K562 (cell line): Measurements from ENCODE around the gene BCAS3. TPM values are rescaled to one million over a fixed set of nuclear protein-coding genes. Genes with fewer than 3 reads are reported as not detected.

ENCODE experiments used
- ATAC-seq: fragments of 200-7000 bp; cut with Tn5 transposase; 3 replicates; pipeline ENCODE4 v1.9.1; 2020; ENCODE audit warnings: moderate library complexity
- BruUV-seq: library from RNA; stranded (reverse); fragments of 400-500 nt; replicated peaks from 2 replicates; lab custom pipeline; 2021; lab: Mats Ljungman, UMichigan
- CTCF ChIA-PET: fragments of 300-600 bp; formaldehyde crosslinking; extraction: SDS; loops from one replicate; lab custom pipeline; 2021; ENCODE audit warnings: low intra/inter-chr PET ratio; lab: Yijun Ruan, JAX
- POLR2A ChIA-PET: fragments of 300-600, 350-650 bp; sonication (Branson Sonifier 250); formaldehyde crosslinking; extraction: SDS; loops from one replicate; lab custom pipeline; 2021; ENCODE audit warnings: antibody characterized with exemption, inconsistent platforms; lab: Yijun Ruan, JAX
- DNase-seq, 4 experiments: peaks; one replicate each; pipeline versions ENCODE4 v3.0.0 to v3.0.0-alpha.2; 2011 to 2018; ENCODE audit warnings: low spot score in 3 of 4, mixed read lengths in 3 of 4; ENCODE audit errors: extremely low read depth in 1 of 4
- FAIRE-seq: peaks from 2 replicates; lab custom pipeline; 2011; peaks lifted over from hg19 to GRCh38; lab: Jason Lieb, UNC
- H2AFZ ChIP-seq: 2 replicates; pipeline ENCODE4 v1.6.0; 2011; ENCODE audit warnings: low read depth, low read length, control low read depth, inconsistent platforms
- H3K27ac ChIP-seq: fragments of 200-600 bp; 3 replicates; pipeline ENCODE4 v1.8.0; 2011; ENCODE audit warnings: low read depth, mild to moderate bottlenecking, control low read depth, inconsistent platforms, low read length, moderate library complexity, mixed read lengths; ENCODE audit errors: extremely low read depth
- H3K27me3 ChIP-seq, 2 experiments: fragments of 300-600 bp in 1 of 2; 2 replicates in 1 of 2; 3 replicates in 1 of 2; pipeline versions ENCODE4 v1.6.0 to v1.8.0; 2011; ENCODE audit warnings: inconsistent platforms in 2 of 2, low read length in 2 of 2, mild to moderate bottlenecking in 1 of 2, mixed read lengths in 1 of 2, moderate library complexity in 1 of 2; ENCODE audit not compliant: control insufficient read depth in 2 of 2, insufficient read depth in 2 of 2
- H3K36me3 ChIP-seq: fragments of 300-600 bp; 3 replicates; pipeline ENCODE4 v1.8.0; 2011; ENCODE audit warnings: mild to moderate bottlenecking, low read length, inconsistent platforms; ENCODE audit not compliant: control insufficient read depth, insufficient read depth
- H3K4me1 ChIP-seq, 2 experiments: fragments of 200-600 bp in 1 of 2; replicated peaks in 1 of 2; 2 replicates in 1 of 2; 3 replicates in 1 of 2; pipeline versions ENCODE4 v1.5.1 to v1.8.0; 2011; ENCODE audit warnings: inconsistent platforms in 2 of 2, low read length in 2 of 2, mild to moderate bottlenecking in 1 of 2, mixed read lengths in 1 of 2, moderate library complexity in 1 of 2; ENCODE audit not compliant: control insufficient read depth in 2 of 2, insufficient read depth in 2 of 2
- H3K4me2 ChIP-seq: 2 replicates; pipeline ENCODE4 v1.6.1; 2011; ENCODE audit warnings: low read length, control low read depth, inconsistent platforms, mixed read lengths; ENCODE audit not compliant: insufficient read depth
- H3K4me3 ChIP-seq: fragments of 200-600 bp; sonication (generic), shearing (Covaris generic); 2 replicates; pipeline ENCODE4 v1.5.1; 2016; ENCODE audit warnings: control low read depth, inconsistent platforms
- H3K79me2 ChIP-seq: fragments of 200-600 bp; 3 replicates; pipeline ENCODE4 v1.8.0; 2011; ENCODE audit warnings: low read length, inconsistent platforms; ENCODE audit not compliant: control insufficient read depth, insufficient read depth
- H3K9ac ChIP-seq, 2 experiments: 2 replicates each; pipeline versions ENCODE4 v1.6.0 to v1.6.1; 2011; ENCODE audit warnings: low read depth in 2 of 2, low read length in 2 of 2, control low read depth in 1 of 2, inconsistent platforms in 1 of 2, mild to moderate bottlenecking in 1 of 2, mixed read lengths in 1 of 2; ENCODE audit not compliant: insufficient read depth in 1 of 2
- H3K9me1 ChIP-seq: one replicate; pipeline ENCODE4 v1.6.0; 2011; ENCODE audit warnings: inconsistent platforms, mild to moderate bottlenecking, low read length, moderate library complexity; ENCODE audit not compliant: control insufficient read depth, insufficient read depth
- H3K9me3 ChIP-seq: replicated peaks from 2 replicates; pipeline ENCODE4 v1.5.1; 2011; ENCODE audit warnings: low read depth, low read length, inconsistent platforms; ENCODE audit not compliant: control insufficient read depth, insufficient read depth
- H4K20me1 ChIP-seq: replicated peaks from 2 replicates; pipeline ENCODE4 v1.6.1; 2011; ENCODE audit warnings: low read length, inconsistent platforms, mixed read lengths; ENCODE audit not compliant: control insufficient read depth, insufficient read depth
- BMI1 ChIP-seq: fragments of 150-350 bp; IDR thresholded peaks from 2 replicates; pipeline ENCODE4 v1.6.1; 2014; ENCODE audit warnings: low read length
- CBX8 ChIP-seq: fragments of 200-600 bp; sonication (generic); IDR thresholded peaks from 2 replicates; pipeline ENCODE4 v1.6.1; 2012; ENCODE audit warnings: borderline replicate concordance, mixed run types, low read depth, mild to moderate bottlenecking, moderate library complexity, mixed read lengths, low read length, control low read depth, inconsistent platforms; ENCODE audit not compliant: poor library complexity, severe bottlenecking; ENCODE audit errors: extremely low read depth
- ELF1 ChIP-seq: fragments of 200-800 bp; sonication (Bioruptor generic); IDR thresholded peaks from 2 replicates; pipeline ENCODE4 v1.6.1; 2016; ENCODE audit warnings: missing genetic modification characterization, missing compliant biosample characterization
- HDAC3 ChIP-seq: fragments of 450-650 bp; IDR thresholded peaks from 2 replicates; pipeline ENCODE4 v1.6.1; 2018; ENCODE audit warnings: borderline replicate concordance, mild to moderate bottlenecking, moderate library complexity; ENCODE audit not compliant: partially characterized antibody
- KDM5B ChIP-seq: fragments of 200-600 bp; sonication (generic); IDR thresholded peaks from 2 replicates; pipeline ENCODE4 v1.6.1; 2012; ENCODE audit warnings: low read depth, mild to moderate bottlenecking, moderate library complexity, low read length, control low read depth, inconsistent platforms; ENCODE audit not compliant: insufficient replicate concordance
- MBD2 ChIP-seq: sonication (generic); IDR thresholded peaks from 2 replicates; pipeline ENCODE4 v1.6.1; 2016; ENCODE audit warnings: low read depth, borderline replicate concordance
- MYNN ChIP-seq, 2 experiments: sonication (generic); formaldehyde crosslinking in 1 of 2; IDR thresholded peaks; 2 replicates each; pipeline versions ENCODE4 v1.5.0 to v1.6.1; 2016 to 2020; ENCODE audit warnings: antibody characterized with exemption in 1 of 2, missing genetic modification reagents in 1 of 2
- POLR3G ChIP-seq: IDR thresholded peaks from 2 replicates; pipeline ENCODE4 v1.6.1; 2011; ENCODE audit not compliant: insufficient read length, insufficient replicate concordance; ENCODE audit errors: extremely low read depth
- PPARD ChIP-seq: fragments of 250-450 bp; sonication (Bioruptor Pico); IDR thresholded peaks from 2 replicates; pipeline ENCODE4 v1.8.0; 2022; ENCODE audit warnings: inconsistent platforms, mild to moderate bottlenecking, moderate library complexity
- SPI1 ChIP-seq: IDR thresholded peaks from 2 replicates; pipeline ENCODE4 v1.6.1; 2011; ENCODE audit warnings: low read depth, low read length, control low read depth, borderline replicate concordance
- SRSF3 ChIP-seq: fragments of 200-400 bp; formaldehyde crosslinking; IDR thresholded peaks from 2 replicates; pipeline ENCODE4 v1.6.1; 2016; ENCODE audit warnings: mild to moderate bottlenecking, low read length, moderate library complexity; ENCODE audit not compliant: insufficient read depth
- TCF7 ChIP-seq: sonication (generic); IDR thresholded peaks from 2 replicates; pipeline ENCODE4 v1.6.1; 2016; ENCODE audit warnings: antibody characterized with exemption, borderline replicate concordance
- ZFP36 ChIP-seq: fragments of 150-350 bp; IDR thresholded peaks from 2 replicates; pipeline ENCODE4 v1.6.1; 2018; ENCODE audit warnings: low read length, low read depth; ENCODE audit not compliant: partially characterized antibody
- ZNF282 ChIP-seq: sonication (generic); formaldehyde crosslinking; IDR thresholded peaks from 2 replicates; pipeline ENCODE4 v1.8.1; 2023; ENCODE audit warnings: missing genetic modification reagents
- WGBS: fragments of 100-300 bp; shearing (Covaris generic); methylation state at CpG from one replicate; pipeline ENCODE4 v1.1.6; 2016; ENCODE audit warnings: low coverage, mixed read lengths; ENCODE audit not compliant: insufficient coverage; ENCODE audit errors: missing lambda C conversion rate; 5-methylcytosine and 5-hydroxymethylcytosine counted together
- in situ Hi-C: fragments of 300-500 bp; cut with MboI; formaldehyde crosslinking; loops from 4 replicates; pipeline ENCODE4 v1.15.0; 2018; ENCODE audit warnings: inconsistent platforms, mixed read lengths
- intact Hi-C: fragments of 100-400 bp; cut with micrococcal nuclease; formaldehyde crosslinking; loops from 2 replicates; pipeline ENCODE4 v1.14.2; 2022
- polyA plus RNA-seq, 8 experiments: library from polyadenylated mRNA; depleted of rRNA in 4 of 8; stranded (reverse) in 5 of 8; unstranded in 3 of 8; fragments of >200 nt; fragmentation: Nextera tagmentation in 2 of 8; fragmentation: Illumina TruSeq in 1 of 8; extraction: Ambion mirVana in 2 of 8; extraction: Trizol in 1 of 8; gene quantifications; 2 replicates each; pipeline versions ENCODE4 v1.2.1 to v1.2.3, GENCODE V29; 2011 to 2014; ENCODE audit warnings: inconsistent platforms in 1 of 8, missing spikeins in 1 of 8
- total RNA-seq, 7 experiments: library from RNA; depleted of rRNA in 6 of 7; stranded (reverse); fragments of >200 nt in 6 of 7; fragmentation: Illumina TruSeq in 2 of 7; extraction: Trizol in 2 of 7; gene quantifications; 2 replicates each; pipeline versions ENCODE4 v1.2.1 to v1.2.3, GENCODE V29; 2011 to 2021; ENCODE audit warnings: low replicate concordance in 1 of 7
- TF ChIP-seq, protein P1 (sequence below): fragments of 450-650 bp; formaldehyde crosslinking; conservative IDR thresholded peaks from 2 replicates; pipeline ENCODE4 v1.4.0; 2022; ENCODE audit warnings: mild to moderate bottlenecking, missing genetic modification characterization
- TF ChIP-seq, protein P2 (sequence below): fragments of 450-650 bp; conservative IDR thresholded peaks from 2 replicates; pipeline ENCODE4 v1.6.1; 2016; ENCODE audit warnings: missing genetic modification characterization, low read depth, mild to moderate bottlenecking, control low read depth, missing compliant biosample characterization
- TF ChIP-seq, protein P3 (sequence below): fragments of 450-650 bp; IDR thresholded peaks from 2 replicates; pipeline ENCODE4 v1.7.1; 2018; ENCODE audit warnings: mild to moderate bottlenecking, low read depth; ENCODE audit not compliant: partially characterized antibody

The BCAS3 gene
- total and polyA plus RNA-seq, 9 of the 15 experiments (the other 6 are each of a cell fraction or from before 2014, with no cell fraction given) = 1.9 to 5.5 (median 3.5) TPM

DNA sequence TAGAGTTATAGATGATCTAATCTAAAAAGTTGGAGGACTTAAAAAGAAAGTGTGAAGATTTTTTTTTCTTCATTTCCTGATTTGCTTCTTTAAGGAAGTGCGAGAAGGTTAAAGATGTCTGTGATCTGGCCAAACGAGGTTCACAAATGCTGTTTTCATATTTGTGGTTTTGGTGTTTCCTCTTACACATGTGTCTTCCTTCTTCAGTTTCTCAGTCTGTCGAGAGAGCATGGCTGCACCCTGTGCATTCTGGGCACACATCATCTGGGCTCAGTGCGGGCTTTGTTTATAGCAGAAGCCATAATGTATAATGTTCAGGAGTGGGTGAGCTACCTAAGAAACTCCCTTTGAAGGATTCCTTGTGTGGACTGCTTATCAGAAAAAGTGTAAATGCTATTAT, 461.6 kb downstream of the BCAS3 start:
- ChIA-PET POLR2A (no interaction called here), CTCF (no interaction called here)
- 0% methylated on average over 4 of the region's 4 CpGs for WGBS
- no peaks in the 10 kb centered on the region for H4K20me1 ChIP-seq
- in situ Hi-C loops (no loop called here), intact Hi-C loops (no loop called here)
- H2AFZ ChIP-seq = no peak overlapping the region
- H3K27me3 ChIP-seq = peaks cover 2 to 18% of the 10 kb centered on the region in 2 experiments; a peak in 3 of 5 replicates
- peaks cover 3 to 4% of the 10 kb centered on the region in 2 experiments; a peak in 4 of 5 replicates for H3K4me1 ChIP-seq
- FAIRE-seq (no peak), DNase-seq (no peak), ATAC-seq (no peak)
- no peaks in the 10 kb centered on the region for H3K9me1 ChIP-seq
- H3K36me3 ChIP-seq = no peaks in the 10 kb centered on the region
- no peak overlapping the region for H3K9ac ChIP-seq
- no peak overlapping the region for H3K4me2 ChIP-seq
- H3K27ac ChIP-seq = no peak overlapping the region
- no peaks in the 10 kb centered on the region for H3K79me2 ChIP-seq
- no peaks in the 10 kb centered on the region for H3K9me3 ChIP-seq
- BruUV-seq = no TSS peak
- no peak overlapping the region for H3K4me3 ChIP-seq
- TF ChIP-seq PPARD (CRISPR knock-in tag) = no peak
- no peak for TF ChIP-seq ELF1 (tag)
- TF ChIP-seq HDAC3 = no peak
- TF ChIP-seq ZNF282 (CRISPR knock-in tag) = no peak
- TF ChIP-seq MBD2 = no peak
- no peak for TF ChIP-seq POLR3G
- TF ChIP-seq MYNN (IDR thresholded peaks at IDR 0.05) = no peak
- no peak for TF ChIP-seq MYNN (CRISPR knock-in tag; IDR thresholded peaks at IDR 0.05)
- TF ChIP-seq CBX8 = peak; percentile 37
- TF ChIP-seq SPI1 = peak; percentile 53; the same call in 1 of the 2 replicates
- TF ChIP-seq BMI1 = 0 out of 2 replicates have a peak, but pooled peaks have one; percentile 7
- TF ChIP-seq, protein P1, sequence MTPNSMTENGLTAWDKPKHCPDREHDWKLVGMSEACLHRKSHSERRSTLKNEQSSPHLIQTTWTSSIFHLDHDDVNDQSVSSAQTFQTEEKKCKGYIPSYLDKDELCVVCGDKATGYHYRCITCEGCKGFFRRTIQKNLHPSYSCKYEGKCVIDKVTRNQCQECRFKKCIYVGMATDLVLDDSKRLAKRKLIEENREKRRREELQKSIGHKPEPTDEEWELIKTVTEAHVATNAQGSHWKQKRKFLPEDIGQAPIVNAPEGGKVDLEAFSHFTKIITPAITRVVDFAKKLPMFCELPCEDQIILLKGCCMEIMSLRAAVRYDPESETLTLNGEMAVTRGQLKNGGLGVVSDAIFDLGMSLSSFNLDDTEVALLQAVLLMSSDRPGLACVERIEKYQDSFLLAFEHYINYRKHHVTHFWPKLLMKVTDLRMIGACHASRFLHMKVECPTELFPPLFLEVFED (CRISPR knock-in tag) = no peak
- no peak for TF ChIP-seq SRSF3
- TF ChIP-seq KDM5B = no peak
- no peak for TF ChIP-seq TCF7
- TF ChIP-seq, protein P2, sequence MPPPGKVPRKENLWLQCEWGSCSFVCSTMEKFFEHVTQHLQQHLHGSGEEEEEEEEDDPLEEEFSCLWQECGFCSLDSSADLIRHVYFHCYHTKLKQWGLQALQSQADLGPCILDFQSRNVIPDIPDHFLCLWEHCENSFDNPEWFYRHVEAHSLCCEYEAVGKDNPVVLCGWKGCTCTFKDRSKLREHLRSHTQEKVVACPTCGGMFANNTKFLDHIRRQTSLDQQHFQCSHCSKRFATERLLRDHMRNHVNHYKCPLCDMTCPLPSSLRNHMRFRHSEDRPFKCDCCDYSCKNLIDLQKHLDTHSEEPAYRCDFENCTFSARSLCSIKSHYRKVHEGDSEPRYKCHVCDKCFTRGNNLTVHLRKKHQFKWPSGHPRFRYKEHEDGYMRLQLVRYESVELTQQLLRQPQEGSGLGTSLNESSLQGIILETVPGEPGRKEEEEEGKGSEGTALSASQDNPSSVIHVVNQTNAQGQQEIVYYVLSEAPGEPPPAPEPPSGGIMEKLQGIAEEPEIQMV (tag) = no peak
- peak; percentile 37 for TF ChIP-seq ZFP36
- TF ChIP-seq, protein P3, sequence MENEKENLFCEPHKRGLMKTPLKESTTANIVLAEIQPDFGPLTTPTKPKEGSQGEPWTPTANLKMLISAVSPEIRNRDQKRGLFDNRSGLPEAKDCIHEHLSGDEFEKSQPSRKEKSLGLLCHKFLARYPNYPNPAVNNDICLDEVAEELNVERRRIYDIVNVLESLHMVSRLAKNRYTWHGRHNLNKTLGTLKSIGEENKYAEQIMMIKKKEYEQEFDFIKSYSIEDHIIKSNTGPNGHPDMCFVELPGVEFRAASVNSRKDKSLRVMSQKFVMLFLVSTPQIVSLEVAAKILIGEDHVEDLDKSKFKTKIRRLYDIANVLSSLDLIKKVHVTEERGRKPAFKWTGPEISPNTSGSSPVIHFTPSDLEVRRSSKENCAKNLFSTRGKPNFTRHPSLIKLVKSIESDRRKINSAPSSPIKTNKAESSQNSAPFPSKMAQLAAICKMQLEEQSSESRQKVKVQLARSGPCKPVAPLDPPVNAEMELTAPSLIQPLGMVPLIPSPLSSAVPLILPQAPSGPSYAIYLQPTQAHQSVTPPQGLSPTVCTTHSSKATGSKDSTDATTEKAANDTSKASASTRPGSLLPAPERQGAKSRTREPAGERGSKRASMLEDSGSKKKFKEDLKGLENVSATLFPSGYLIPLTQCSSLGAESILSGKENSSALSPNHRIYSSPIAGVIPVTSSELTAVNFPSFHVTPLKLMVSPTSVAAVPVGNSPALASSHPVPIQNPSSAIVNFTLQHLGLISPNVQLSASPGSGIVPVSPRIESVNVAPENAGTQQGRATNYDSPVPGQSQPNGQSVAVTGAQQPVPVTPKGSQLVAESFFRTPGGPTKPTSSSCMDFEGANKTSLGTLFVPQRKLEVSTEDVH = no peak
